ENCODE results near the gene TMEM94.
A peak's percentile ranks its signal among the peaks of the same experiment; 100 is the strongest.

Gene TMEM94

DNA sequence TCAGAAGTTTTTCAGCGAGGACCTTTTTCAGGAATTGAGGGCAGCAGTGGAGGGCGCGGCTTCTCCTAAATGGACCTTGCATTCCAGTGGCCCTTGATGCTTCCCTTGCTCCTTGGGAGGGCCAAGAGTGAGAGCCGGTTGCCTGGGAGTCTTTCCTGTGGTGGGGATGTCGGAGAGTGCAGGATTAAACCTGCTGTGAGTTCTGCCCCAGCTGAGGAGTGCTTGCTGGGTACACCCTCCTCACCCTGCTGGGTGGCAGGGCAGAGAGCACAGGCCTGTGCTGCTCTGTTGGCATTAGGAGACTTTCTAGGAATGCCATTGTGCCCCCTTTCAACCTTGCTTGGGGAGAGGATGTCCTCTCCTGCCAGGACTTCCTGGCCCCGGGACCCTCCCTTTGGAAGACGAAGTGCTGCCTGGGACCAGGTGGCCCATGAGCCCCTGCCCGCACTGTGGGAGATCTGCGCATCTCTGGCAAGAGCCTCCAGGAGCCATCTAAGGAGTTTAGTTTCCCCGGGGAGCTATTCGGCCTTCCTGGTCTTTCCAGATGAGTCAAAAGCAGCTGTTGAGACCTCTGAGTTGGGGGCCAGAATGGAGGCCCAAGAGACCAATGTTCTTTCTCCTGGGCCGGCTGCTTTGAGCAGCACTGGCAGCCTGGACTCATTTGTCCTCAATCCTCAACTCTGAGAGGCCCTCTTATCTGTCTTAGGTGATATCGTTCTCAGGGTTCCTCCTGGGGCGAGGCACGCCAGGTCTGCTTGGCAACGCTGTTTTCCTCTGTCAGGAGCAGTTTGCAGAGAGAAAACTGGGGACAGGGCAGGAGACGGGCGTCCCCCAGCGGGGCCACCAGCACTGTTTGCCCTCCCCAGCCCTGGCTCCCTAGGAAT is 74.6 kb downstream of the TMEM94 start:
- H2AK5ac ChIP-seq (ENCODE audit: low read length): no peak overlapping the region
- no peak overlapping the region for H3K18ac ChIP-seq (ENCODE audit: low read length)
- H3K27me3 ChIP-seq (ENCODE audit: insufficient read depth, low read length): no peaks in the 10 kb centered on the region
- DNase-seq: no peak
- no peak overlapping the region for H4K12ac ChIP-seq (ENCODE audit: low read depth, low read length)
- H4K91ac ChIP-seq (ENCODE audit: low read depth, low read length): peak overlapping the region; percentile 20
- no peak overlapping the region for H3K23ac ChIP-seq (ENCODE audit: low read length)
- H4K8ac ChIP-seq (ENCODE audit: low read depth, low read length): no peak overlapping the region
- no peak overlapping the region for H3K27ac ChIP-seq (ENCODE audit: low read depth, low read length)
- H3K79me2 ChIP-seq (ENCODE audit: control insufficient read depth, insufficient read depth, low read length, poor library complexity): no peaks in the 10 kb centered on the region
- H2BK5ac ChIP-seq (ENCODE audit: low read depth, low read length, poor library complexity): no peak overlapping the region
- no CpG with 5 or more reads among the region's 19 CpGs for WGBS (ENCODE audit: extremely low coverage, insufficient coverage, insufficient read length)
- no peak overlapping the region for H3K9ac ChIP-seq (ENCODE audit: low read length)
- H2BK12ac ChIP-seq (ENCODE audit: low read length): no peak overlapping the region
- no peak overlapping the region for H2AFZ ChIP-seq (ENCODE audit: insufficient read depth, low read length, poor library complexity)
- H3K79me1 ChIP-seq (ENCODE audit: low read length): no peaks in the 10 kb centered on the region
- H3K14ac ChIP-seq (ENCODE audit: low read length): no peak overlapping the region
- peak overlapping the region; percentile 55 for H3K4ac ChIP-seq (ENCODE audit: low read depth, low read length)
- H3K4me2 ChIP-seq (ENCODE audit: low read length): no peak overlapping the region
- peaks cover 9 to 15% of the 10 kb centered on the region in 2 experiments for H3K4me1 ChIP-seq (ENCODE audit: control insufficient read depth in 1 of 2, insufficient read depth in 2 of 2, low read length in 2 of 2)
- H3K36me3 ChIP-seq (ENCODE audit: control insufficient read depth in 1 of 2, insufficient read depth in 2 of 2, low read length in 2 of 2): peaks cover 2 to 3% of the 10 kb centered on the region in 2 experiments
- no peak overlapping the region for H2BK120ac ChIP-seq (ENCODE audit: insufficient read depth, low read length, poor library complexity)
- H3K9me3 ChIP-seq (ENCODE audit: insufficient read depth, low read depth, low read length): no peaks in the 10 kb centered on the region
- H3K4me3 ChIP-seq (ENCODE audit: low read depth, low read length): no peak overlapping the region

DNA sequence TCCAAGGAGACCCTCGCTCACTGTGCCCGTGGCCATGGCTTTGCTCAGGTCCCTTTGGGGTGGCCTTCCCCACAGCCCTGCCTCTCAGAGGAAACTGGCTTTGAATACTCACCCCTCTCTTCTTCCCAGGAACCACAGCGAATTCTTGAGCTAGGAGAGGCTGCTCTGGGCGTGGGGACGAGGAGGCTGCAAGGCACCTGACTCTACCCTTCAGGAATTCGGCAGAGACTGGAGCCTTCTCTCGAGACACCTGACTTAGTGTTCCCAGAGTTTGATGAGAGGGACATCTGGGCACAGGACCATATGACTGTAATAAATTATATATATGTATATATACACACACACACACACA is 75.3 kb downstream of the TMEM94 start:
- H2AFZ ChIP-seq (ENCODE audit: insufficient read depth, low read length, poor library complexity): no peak overlapping the region
- H2BK5ac ChIP-seq (ENCODE audit: low read depth, low read length, poor library complexity): no peak overlapping the region
- H3K4me2 ChIP-seq (ENCODE audit: low read length): no peak overlapping the region
- H3K23ac ChIP-seq (ENCODE audit: low read length): no peak overlapping the region
- no peak overlapping the region for H2BK12ac ChIP-seq (ENCODE audit: low read length)
- peak overlapping the region; percentile 20 for H4K91ac ChIP-seq (ENCODE audit: low read depth, low read length)
- peak; percentile 85 to 91 for DNase-seq
- no peak overlapping the region for H3K4ac ChIP-seq (ENCODE audit: low read depth, low read length)
- no peak overlapping the region for H3K9ac ChIP-seq (ENCODE audit: low read length)
- no peak overlapping the region for H3K14ac ChIP-seq (ENCODE audit: low read length)
- peaks cover 6 to 10% of the 10 kb centered on the region in 2 experiments for H3K4me1 ChIP-seq (ENCODE audit: control insufficient read depth in 1 of 2, insufficient read depth in 2 of 2, low read length in 2 of 2)
- H3K27me3 ChIP-seq (ENCODE audit: insufficient read depth, low read length): no peaks in the 10 kb centered on the region
- no peaks in the 10 kb centered on the region for H3K79me1 ChIP-seq (ENCODE audit: low read length)
- WGBS (ENCODE audit: extremely low coverage, insufficient coverage, insufficient read length): no CpG with 5 or more reads among the region's 7 CpGs
- H3K27ac ChIP-seq (ENCODE audit: low read depth, low read length): no peak overlapping the region
- no peak overlapping the region for H3K4me3 ChIP-seq (ENCODE audit: low read depth, low read length)
- H4K8ac ChIP-seq (ENCODE audit: low read depth, low read length): no peak overlapping the region
- H2AK5ac ChIP-seq (ENCODE audit: low read length): no peak overlapping the region
- H2BK120ac ChIP-seq (ENCODE audit: insufficient read depth, low read length, poor library complexity): no peak overlapping the region
- H3K9me3 ChIP-seq (ENCODE audit: insufficient read depth, low read depth, low read length): no peaks in the 10 kb centered on the region
- H3K79me2 ChIP-seq (ENCODE audit: control insufficient read depth, insufficient read depth, low read length, poor library complexity): no peaks in the 10 kb centered on the region
- peaks cover 2 to 3% of the 10 kb centered on the region in 2 experiments for H3K36me3 ChIP-seq (ENCODE audit: control insufficient read depth in 1 of 2, insufficient read depth in 2 of 2, low read length in 2 of 2)
- no peak overlapping the region for H3K18ac ChIP-seq (ENCODE audit: low read length)
- H4K12ac ChIP-seq (ENCODE audit: low read depth, low read length): no peak overlapping the region

DNA sequence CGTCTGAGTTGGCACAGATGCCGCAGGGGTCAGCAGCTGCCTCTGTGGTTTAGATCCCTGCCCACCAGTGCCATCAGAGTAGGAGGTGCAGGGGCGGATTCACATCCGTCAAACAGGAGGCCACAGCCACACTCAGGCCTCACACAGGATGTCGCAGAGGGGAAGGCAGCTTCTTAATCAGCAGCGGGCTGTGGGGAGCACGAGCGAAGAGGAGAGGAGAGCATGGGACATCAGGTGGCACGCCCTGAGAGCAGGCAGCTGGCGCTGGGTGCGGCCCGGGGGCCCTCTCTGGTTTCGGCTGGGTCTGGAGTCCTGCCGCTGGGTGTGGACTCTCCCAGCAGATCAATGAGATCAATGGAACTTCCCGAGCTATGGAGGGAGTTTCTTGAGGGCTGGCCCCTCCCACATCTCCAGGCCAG is 78.7 kb downstream of the TMEM94 start:
- H3K4me3 ChIP-seq (ENCODE audit: low read depth, low read length): no peak overlapping the region
- H2BK5ac ChIP-seq (ENCODE audit: low read depth, low read length, poor library complexity): no peak overlapping the region
- peaks cover under 1% of the 10 kb centered on the region for H3K9me3 ChIP-seq (ENCODE audit: insufficient read depth, low read depth, low read length)
- H3K23ac ChIP-seq (ENCODE audit: low read length): no peak overlapping the region
- H3K4me1 ChIP-seq (ENCODE audit: control insufficient read depth in 1 of 2, insufficient read depth in 2 of 2, low read length in 2 of 2): peaks cover 8 to 14% of the 10 kb centered on the region in 2 experiments
- no peak overlapping the region for H4K8ac ChIP-seq (ENCODE audit: low read depth, low read length)
- no peak overlapping the region for H3K27ac ChIP-seq (ENCODE audit: low read depth, low read length)
- H3K36me3 ChIP-seq (ENCODE audit: control insufficient read depth in 1 of 2, insufficient read depth in 2 of 2, low read length in 2 of 2): peaks cover 2 to 3% of the 10 kb centered on the region in 2 experiments
- H3K79me2 ChIP-seq (ENCODE audit: control insufficient read depth, insufficient read depth, low read length, poor library complexity): no peaks in the 10 kb centered on the region
- H3K4ac ChIP-seq (ENCODE audit: low read depth, low read length): no peak overlapping the region
- H3K79me1 ChIP-seq (ENCODE audit: low read length): peaks cover under 1% of the 10 kb centered on the region
- H2BK120ac ChIP-seq (ENCODE audit: insufficient read depth, low read length, poor library complexity): no peak overlapping the region
- H3K9ac ChIP-seq (ENCODE audit: low read length): no peak overlapping the region
- no peak overlapping the region for H3K14ac ChIP-seq (ENCODE audit: low read length)
- no peak overlapping the region for H3K18ac ChIP-seq (ENCODE audit: low read length)
- no peak overlapping the region for H2AFZ ChIP-seq (ENCODE audit: insufficient read depth, low read length, poor library complexity)
- no peak for DNase-seq
- H3K27me3 ChIP-seq (ENCODE audit: insufficient read depth, low read length): no peaks in the 10 kb centered on the region
- no peak overlapping the region for H4K91ac ChIP-seq (ENCODE audit: low read depth, low read length)
- WGBS (ENCODE audit: extremely low coverage, insufficient coverage, insufficient read length): no CpG with 5 or more reads among the region's 15 CpGs
- H4K12ac ChIP-seq (ENCODE audit: low read depth, low read length): no peak overlapping the region
- no peak overlapping the region for H2BK12ac ChIP-seq (ENCODE audit: low read length)
- H2AK5ac ChIP-seq (ENCODE audit: low read length): no peak overlapping the region
- H3K4me2 ChIP-seq (ENCODE audit: low read length): no peak overlapping the region

DNA sequence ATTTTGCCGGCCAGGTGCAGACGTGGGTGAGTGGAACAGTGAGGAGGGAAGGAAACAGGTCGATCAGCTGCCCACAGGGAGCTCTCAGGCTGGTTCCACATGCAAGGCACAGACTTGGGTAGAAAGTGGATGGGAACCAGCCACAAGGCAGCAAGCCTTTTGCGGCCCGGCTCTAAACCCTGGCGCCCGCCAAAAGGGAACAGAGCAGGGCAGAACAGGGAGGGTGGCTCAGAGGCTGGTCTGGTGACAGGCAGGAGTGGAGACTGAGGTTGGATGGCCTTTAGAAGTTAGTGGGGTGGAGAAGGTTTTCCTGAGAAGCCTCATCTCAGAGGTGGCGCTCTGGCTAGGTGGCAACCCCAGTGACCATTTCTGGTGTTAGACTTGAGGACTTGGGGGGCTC is 79.4 kb downstream of the TMEM94 start:
- H3K27ac ChIP-seq (ENCODE audit: low read depth, low read length): no peak overlapping the region
- H3K4me1 ChIP-seq (ENCODE audit: control insufficient read depth in 1 of 2, insufficient read depth in 2 of 2, low read length in 2 of 2): peaks cover 15 to 19% of the 10 kb centered on the region in 2 experiments
- DNase-seq: no peak
- no peak overlapping the region for H4K8ac ChIP-seq (ENCODE audit: low read depth, low read length)
- no CpG with 5 or more reads among the region's 8 CpGs for WGBS (ENCODE audit: extremely low coverage, insufficient coverage, insufficient read length)
- H3K4me2 ChIP-seq (ENCODE audit: low read length): no peak overlapping the region
- H3K23ac ChIP-seq (ENCODE audit: low read length): no peak overlapping the region
- H2AK5ac ChIP-seq (ENCODE audit: low read length): no peak overlapping the region
- H2BK5ac ChIP-seq (ENCODE audit: low read depth, low read length, poor library complexity): no peak overlapping the region
- no peak overlapping the region for H4K91ac ChIP-seq (ENCODE audit: low read depth, low read length)
- peaks cover 2 to 6% of the 10 kb centered on the region in 2 experiments for H3K36me3 ChIP-seq (ENCODE audit: control insufficient read depth in 1 of 2, insufficient read depth in 2 of 2, low read length in 2 of 2)
- H3K9me3 ChIP-seq (ENCODE audit: insufficient read depth, low read depth, low read length): peaks cover 2% of the 10 kb centered on the region
- H3K27me3 ChIP-seq (ENCODE audit: insufficient read depth, low read length): no peaks in the 10 kb centered on the region
- peaks cover 5% of the 10 kb centered on the region for H3K79me1 ChIP-seq (ENCODE audit: low read length)
- no peak overlapping the region for H3K18ac ChIP-seq (ENCODE audit: low read length)
- H2BK12ac ChIP-seq (ENCODE audit: low read length): no peak overlapping the region
- H4K12ac ChIP-seq (ENCODE audit: low read depth, low read length): no peak overlapping the region
- no peak overlapping the region for H3K4ac ChIP-seq (ENCODE audit: low read depth, low read length)
- no peak overlapping the region for H2AFZ ChIP-seq (ENCODE audit: insufficient read depth, low read length, poor library complexity)
- no peak overlapping the region for H2BK120ac ChIP-seq (ENCODE audit: insufficient read depth, low read length, poor library complexity)
- no peak overlapping the region for H3K4me3 ChIP-seq (ENCODE audit: low read depth, low read length)
- no peak overlapping the region for H3K14ac ChIP-seq (ENCODE audit: low read length)
- no peaks in the 10 kb centered on the region for H3K79me2 ChIP-seq (ENCODE audit: control insufficient read depth, insufficient read depth, low read length, poor library complexity)
- no peak overlapping the region for H3K9ac ChIP-seq (ENCODE audit: low read length)

Data from trophoblast cell (in vitro differentiated cells and primary cell).